Breast epithelium (tissue), 3 donors: ENCODE measurements around the gene ADAMTS17.

Experiments used
- CTCF ChIP-seq, 3 donors: fragments of 450-650 bp; IDR thresholded peaks; one replicate each; pipeline ENCODE4 v1.5.1; 2016 to 2017; ENCODE audit warnings: antibody characterized with exemption in 3 of 3, mild to moderate bottlenecking in 3 of 3, moderate library complexity in 3 of 3
- POLR2A ChIP-seq: fragments of 450-650 bp; IDR thresholded peaks from one replicate; pipeline ENCODE4 v1.6.1; 2016; ENCODE audit warnings: antibody characterized with exemption, mild to moderate bottlenecking, moderate library complexity

- TF ChIP-seq POLR2A = no peak
- TF ChIP-seq CTCF (IDR thresholded peaks at IDR 0.05) = no peak
These were observed 364.9 kb downstream of the ADAMTS17 start for GRCh38 chr15:99976811-99977271.
